H9 (cell line): Measurements from ENCODE around the gene TMEM17. TPM values are rescaled to one million over a fixed set of nuclear protein-coding genes. Genes with fewer than 3 reads are reported as not detected.

Experiments used
- DNase-seq: peaks from one replicate; pipeline ENCODE4 v3.0.0-alpha.2; 2017
- H2AFZ ChIP-seq: one replicate; pipeline ENCODE4 v1.6.1; 2013; ENCODE audit warnings: mild to moderate bottlenecking, low read length, control low read depth, moderate library complexity
- H2AK5ac ChIP-seq: 2 replicates; pipeline ENCODE4 v1.6.1; 2013; ENCODE audit warnings: low read length, control low read depth, mixed read lengths; ENCODE audit not compliant: insufficient read length
- H2BK120ac ChIP-seq: one replicate; pipeline ENCODE4 v1.6.1; 2013; ENCODE audit warnings: low read depth, mild to moderate bottlenecking, low read length, control low read depth, inconsistent platforms; ENCODE audit not compliant: poor library complexity, severe bottlenecking
- H2BK12ac ChIP-seq: 2 replicates; pipeline ENCODE4 v1.6.1; 2013; ENCODE audit warnings: low read length, control low read depth, mixed read lengths, low read depth; ENCODE audit not compliant: insufficient read length
- H2BK15ac ChIP-seq: 2 replicates; pipeline ENCODE4 v1.6.1; 2013; ENCODE audit warnings: low read depth, low read length, control low read depth
- H2BK20ac ChIP-seq: one replicate; pipeline ENCODE4 v1.6.1; 2013; ENCODE audit warnings: low read depth, mild to moderate bottlenecking, low read length, control low read depth, inconsistent platforms; ENCODE audit not compliant: poor library complexity, severe bottlenecking
- H2BK5ac ChIP-seq: 2 replicates; pipeline ENCODE4 v1.6.1; 2013; ENCODE audit warnings: low read length, control low read depth, mixed read lengths; ENCODE audit not compliant: insufficient read length
- H3K14ac ChIP-seq: 2 replicates; pipeline ENCODE4 v1.6.1; 2013; ENCODE audit warnings: low read length, control low read depth; ENCODE audit not compliant: insufficient read depth
- H3K18ac ChIP-seq: 2 replicates; pipeline ENCODE4 v1.6.1; 2013; ENCODE audit warnings: low read depth, mild to moderate bottlenecking, mixed read lengths, low read length, control low read depth; ENCODE audit not compliant: insufficient read length
- H3K23ac ChIP-seq: 2 replicates; pipeline ENCODE4 v1.6.1; 2013; ENCODE audit warnings: low read length, control low read depth, mixed read lengths, low read depth; ENCODE audit not compliant: insufficient read length
- H3K23me2 ChIP-seq: 2 replicates; pipeline ENCODE4 v1.6.1; 2013; ENCODE audit warnings: low read depth, mild to moderate bottlenecking, mixed read lengths, low read length, control low read depth; ENCODE audit not compliant: insufficient read length, poor library complexity, severe bottlenecking
- H3K27ac ChIP-seq: 2 replicates; pipeline ENCODE4 v1.5.1; 2013; ENCODE audit warnings: low read length, control low read depth, mixed read lengths, low read depth; ENCODE audit not compliant: insufficient read length
- H3K27me3 ChIP-seq: 2 replicates; pipeline ENCODE4 v1.6.1; 2013; ENCODE audit warnings: low read length, control low read depth, inconsistent platforms; ENCODE audit not compliant: insufficient read depth
- H3K4ac ChIP-seq: 2 replicates; pipeline ENCODE4 v1.6.1; 2013; ENCODE audit warnings: low read depth, mild to moderate bottlenecking, control low read depth, inconsistent platforms, low read length, moderate library complexity
- H3K4me1 ChIP-seq: 2 replicates; pipeline ENCODE4 v1.6.1; 2013; ENCODE audit warnings: low read length, control low read depth, inconsistent platforms; ENCODE audit not compliant: insufficient read depth
- H3K4me2 ChIP-seq: 2 replicates; pipeline ENCODE4 v1.6.1; 2013; ENCODE audit warnings: low read length, control low read depth, mixed read lengths; ENCODE audit not compliant: insufficient read length, insufficient read depth
- H3K56ac ChIP-seq: 2 replicates; pipeline ENCODE4 v1.6.1; 2013; ENCODE audit warnings: low read depth, mild to moderate bottlenecking, mixed read lengths, low read length, control low read depth; ENCODE audit not compliant: insufficient read length
- H3K79me1 ChIP-seq: 2 replicates; pipeline ENCODE4 v1.6.1; 2013; ENCODE audit warnings: low read depth, mild to moderate bottlenecking, moderate library complexity, low read length, control low read depth, inconsistent platforms; ENCODE audit not compliant: insufficient read depth, poor library complexity, severe bottlenecking
- H3K79me2 ChIP-seq: 2 replicates; pipeline ENCODE4 v1.6.1; 2013; ENCODE audit warnings: low read length, control low read depth, inconsistent platforms; ENCODE audit not compliant: insufficient read depth
- H3K9ac ChIP-seq: 2 replicates; pipeline ENCODE4 v1.6.1; 2013; ENCODE audit warnings: low read length, control low read depth, mixed read lengths; ENCODE audit not compliant: insufficient read length; ENCODE audit errors: extremely low read depth
- H3K9me3 ChIP-seq: one replicate; pipeline ENCODE4 v1.6.1; 2013; ENCODE audit warnings: low read depth, low read length, inconsistent platforms; ENCODE audit not compliant: control insufficient read depth
- H3T11ph ChIP-seq: one replicate; pipeline ENCODE4 v1.6.1; 2013; ENCODE audit warnings: mild to moderate bottlenecking, low read length, control low read depth, inconsistent platforms
- H4K20me1 ChIP-seq: one replicate; pipeline ENCODE4 v1.6.1; 2013; ENCODE audit not compliant: control insufficient read depth, insufficient read length, insufficient read depth
- H4K5ac ChIP-seq: 2 replicates; pipeline ENCODE4 v1.6.1; 2013; ENCODE audit warnings: low read depth, mild to moderate bottlenecking, mixed read lengths, low read length, control low read depth; ENCODE audit not compliant: insufficient read length
- H4K8ac ChIP-seq: replicated peaks from 2 replicates; pipeline ENCODE4 v1.6.1; 2013; ENCODE audit warnings: low read length, control low read depth, mixed read lengths, low read depth; ENCODE audit not compliant: insufficient read length
- H4K91ac ChIP-seq: 2 replicates; pipeline ENCODE4 v1.6.1; 2013; ENCODE audit warnings: low read depth, mild to moderate bottlenecking, moderate library complexity, mixed read lengths, low read length, control low read depth; ENCODE audit not compliant: insufficient read length
- H3K27ac Mint-ChIP-seq, 3 experiments: 2 replicates in 2 of 3; 3 replicates in 1 of 3; pipeline ENCODE4 v1.8.0; 2020 to 2021; ENCODE audit warnings: mixed read lengths in 3 of 3, mild to moderate bottlenecking in 1 of 3, moderate library complexity in 1 of 3
- H3K27me3 Mint-ChIP-seq: 2 replicates; pipeline ENCODE4 v1.8.0; 2021; ENCODE audit warnings: low read depth, mild to moderate bottlenecking, moderate library complexity, mixed read lengths
- H3K36me3 Mint-ChIP-seq, 3 experiments: 2 replicates in 2 of 3; 3 replicates in 1 of 3; pipeline ENCODE4 v1.8.0; 2020 to 2021; ENCODE audit warnings: low read depth in 3 of 3, mixed read lengths in 3 of 3; ENCODE audit not compliant: insufficient read depth in 1 of 3
- H3K4me1 Mint-ChIP-seq, 2 experiments: 2 replicates each; pipeline ENCODE4 v1.8.0; 2020; ENCODE audit warnings: mixed read lengths in 2 of 2
- H3K4me3 Mint-ChIP-seq, 2 experiments: 2 replicates in 1 of 2; 3 replicates in 1 of 2; pipeline ENCODE4 v1.8.0; 2020 to 2021; ENCODE audit warnings: mild to moderate bottlenecking in 2 of 2, mixed read lengths in 2 of 2, moderate library complexity in 1 of 2
- H3K9me3 Mint-ChIP-seq, 2 experiments: 2 replicates in 1 of 2; 3 replicates in 1 of 2; pipeline ENCODE4 v1.8.0; 2020; ENCODE audit warnings: mild to moderate bottlenecking in 2 of 2, mixed read lengths in 2 of 2, moderate library complexity in 1 of 2
- CTCF ChIP-seq: fragments of 200-600 bp; sonication (generic); conservative IDR thresholded peaks from 3 replicates; pipeline ENCODE4 v1.8.0; 2021; ENCODE audit warnings: antibody characterized with exemption, mild to moderate bottlenecking
- WGBS: extraction: QIAGEN DNeasy Blood & Tissue Kit; methylation state at CpG from one replicate; pipeline ENCODE4 v1.1.7; 2013; ENCODE audit warnings: missing lambda C conversion rate, low lambda C conversion rate, mixed read lengths; ENCODE audit not compliant: insufficient read length; ENCODE audit errors: extremely low coverage; 5-methylcytosine and 5-hydroxymethylcytosine counted together
- total RNA-seq: library from RNA; stranded (reverse); gene quantifications from 2 replicates; pipeline ENCODE4 v1.2.1, GENCODE V29; 2021

Gene TMEM17
- total RNA-seq, 1 experiment from 2014 or later = 1.3 TPM

- DNase-seq = no peak
- H3K27ac ChIP-seq = no peak overlapping the region
- Mint-ChIP-seq H3K4me1 (peaks cover 43 to 44% of the 10 kb centered on the region in 2 experiments), H3K4me3 (no peak overlapping the region), H3K9me3 (no peaks in the 10 kb centered on the region), H3K27ac (no peak overlapping the region; a peak in 1 of 7 replicates), H3K27me3 (no peaks in the 10 kb centered on the region; the same call in none of the 2 replicates), H3K36me3 (peaks cover 0 to 2% (median 0%) of the 10 kb centered on the region in 3 experiments; a peak in 3 of 7 replicates)
- H3K4me2 ChIP-seq = no peak overlapping the region
- H3K9me3 ChIP-seq = no peaks in the 10 kb centered on the region
- H3T11ph ChIP-seq = no peak overlapping the region
- no peaks in the 10 kb centered on the region for H3K23me2 ChIP-seq
- H4K5ac ChIP-seq = no peak overlapping the region
- no peak overlapping the region for H3K23ac ChIP-seq
- H3K4me1 ChIP-seq = peaks cover 13% of the 10 kb centered on the region; the same call in 1 of the 2 replicates
- H3K27me3 ChIP-seq = no peaks in the 10 kb centered on the region
- no peak overlapping the region for H4K8ac ChIP-seq
- no peak overlapping the region for H3K56ac ChIP-seq
- no CpG with 5 or more reads among the region's 7 CpGs for WGBS
- no peaks in the 10 kb centered on the region for H4K20me1 ChIP-seq
- H3K4ac ChIP-seq = no peak overlapping the region
- no peak overlapping the region for H4K91ac ChIP-seq
- no peak overlapping the region for H3K18ac ChIP-seq
- H3K14ac ChIP-seq = no peak overlapping the region
- no peak overlapping the region for H2BK15ac ChIP-seq
- H2BK5ac ChIP-seq = no peak overlapping the region
- no peak for TF ChIP-seq CTCF
- H3K9ac ChIP-seq = no peak overlapping the region
- H2AFZ ChIP-seq = no peak overlapping the region
- H3K79me1 ChIP-seq = no peaks in the 10 kb centered on the region
- no peaks in the 10 kb centered on the region for H3K79me2 ChIP-seq
- H2BK120ac ChIP-seq = no peak overlapping the region
- H2AK5ac ChIP-seq = no peak overlapping the region
- no peak overlapping the region for H2BK12ac ChIP-seq
- H2BK20ac ChIP-seq = no peak overlapping the region
Measured at GRCh38 chr2:62471816-62472215, 34.2 kb downstream of the TMEM17 start.
